Osteocyte (in vitro differentiated cells): Measurements from ENCODE around the gene SPRR1B. TPM values are rescaled to one million over a fixed set of nuclear protein-coding genes. Genes with fewer than 3 reads are reported as not detected.

Source experiments
- DNase-seq: peaks from one replicate; pipeline ENCODE4 v3.0.0; 2021; ENCODE audit warnings: mixed read lengths; ENCODE audit not compliant: unreplicated experiment; ENCODE audit errors: extremely low spot score
- H3K27ac Mint-ChIP-seq: one replicate; pipeline ENCODE4 v1.8.0; 2021; ENCODE audit warnings: mild to moderate bottlenecking, mixed read lengths; ENCODE audit not compliant: unreplicated experiment
- H3K27me3 Mint-ChIP-seq: one replicate; pipeline ENCODE4 v1.8.0; 2021; ENCODE audit warnings: mixed read lengths; ENCODE audit not compliant: unreplicated experiment
- H3K36me3 Mint-ChIP-seq: one replicate; pipeline ENCODE4 v1.8.0; 2021; ENCODE audit warnings: mixed read lengths; ENCODE audit not compliant: unreplicated experiment
- H3K4me1 Mint-ChIP-seq: one replicate; pipeline ENCODE4 v1.8.0; 2021; ENCODE audit warnings: mixed read lengths; ENCODE audit not compliant: unreplicated experiment
- H3K4me3 Mint-ChIP-seq: one replicate; pipeline ENCODE4 v1.8.0; 2021; ENCODE audit warnings: mild to moderate bottlenecking, moderate library complexity, mixed read lengths; ENCODE audit not compliant: unreplicated experiment
- H3K9me3 Mint-ChIP-seq: one replicate; pipeline ENCODE4 v1.8.0; 2021; ENCODE audit warnings: mixed read lengths; ENCODE audit not compliant: unreplicated experiment
- CTCF ChIP-seq: fragments of 200-600 bp; sonication (generic); IDR thresholded peaks from 2 replicates; pipeline ENCODE4 v1.5.0; 2021; ENCODE audit warnings: antibody characterized with exemption, mild to moderate bottlenecking, moderate library complexity
- total RNA-seq: library from RNA; stranded (reverse); gene quantifications from 2 replicates; pipeline ENCODE4 v1.2.1, GENCODE V29; 2021

The SPRR1B gene
- total RNA-seq, 1 donor from 2014 or later: not detected

GRCh38 chr1:153072806-153073726 lies 42.1 kb downstream of the SPRR1B start:
- H3K4me1 Mint-ChIP-seq: no peaks in the 10 kb centered on the region
- TF ChIP-seq CTCF: no peak
- no peaks in the 10 kb centered on the region for H3K36me3 Mint-ChIP-seq
- no peak for DNase-seq
- H3K4me3 Mint-ChIP-seq: no peak overlapping the region
- no peak overlapping the region for H3K27ac Mint-ChIP-seq
- H3K9me3 Mint-ChIP-seq: no peaks in the 10 kb centered on the region
- no peaks in the 10 kb centered on the region for H3K27me3 Mint-ChIP-seq

- DNase-seq: no peak
- no peak overlapping the region for H3K4me3 Mint-ChIP-seq
- no peaks in the 10 kb centered on the region for H3K36me3 Mint-ChIP-seq
- H3K9me3 Mint-ChIP-seq: peaks cover 5% of the 10 kb centered on the region
- no peaks in the 10 kb centered on the region for H3K4me1 Mint-ChIP-seq
- TF ChIP-seq CTCF: no peak
- no peak overlapping the region for H3K27ac Mint-ChIP-seq
- H3K27me3 Mint-ChIP-seq: no peaks in the 10 kb centered on the region
Observed at GRCh38 chr1:153081736-153082135, 50.7 kb downstream of the SPRR1B start.

Other genes starting within 250 kb of the SPRR1B start
- gene LCE1E, start 244.9 kb upstream of the SPRR1B start, total RNA-seq: not detected in 2 replicates
- not detected in 2 replicates for gene LCE1D, start 234.5 kb upstream of the SPRR1B start, total RNA-seq
- gene LCE1C, start 224.6 kb upstream of the SPRR1B start, total RNA-seq: not detected in 2 replicates
- not detected in 2 replicates for gene LCE1B, start 219.2 kb upstream of the SPRR1B start, total RNA-seq
- gene LCE1A, start 203.7 kb upstream of the SPRR1B start, total RNA-seq: not detected in 2 replicates
- not detected in 2 replicates for gene LCE6A, start 188.3 kb upstream of the SPRR1B start, total RNA-seq
- gene LCE7A, start 171.2 kb upstream of the SPRR1B start, total RNA-seq: not detected in 2 replicates
- gene SMCP, start 152.9 kb upstream of the SPRR1B start, total RNA-seq: not detected in 2 replicates
- gene IVL, start 122.7 kb upstream of the SPRR1B start, total RNA-seq: not detected in 2 replicates
- gene SPRR5, start 84.0 kb upstream of the SPRR1B start, total RNA-seq: not detected in 2 replicates
- gene SPRR4, start 60.6 kb upstream of the SPRR1B start, total RNA-seq: not detected in 2 replicates
- gene SPRR1A, start 47.1 kb upstream of the SPRR1B start, total RNA-seq: not detected in 2 replicates
- gene SPRR3, start 29.5 kb upstream of the SPRR1B start, total RNA-seq: not detected in 2 replicates
- gene SPRR2D, start 9.9 kb downstream of the SPRR1B start, total RNA-seq: not detected in 2 replicates
- not detected in 2 replicates for gene SPRR2A, start 26.3 kb downstream of the SPRR1B start, total RNA-seq
- not detected in 2 replicates for gene SPRR2B, start 40.4 kb downstream of the SPRR1B start, total RNA-seq
- gene SPRR2E, start 63.3 kb downstream of the SPRR1B start, total RNA-seq: not detected in 2 replicates
- gene SPRR2F, start 82.3 kb downstream of the SPRR1B start, total RNA-seq: not detected in 2 replicates
- not detected in 2 replicates for gene SPRR2G, start 119.7 kb downstream of the SPRR1B start, total RNA-seq
- not detected in 2 replicates for gene LELP1, start 172.2 kb downstream of the SPRR1B start, total RNA-seq
- gene PRR9, start 186.4 kb downstream of the SPRR1B start, total RNA-seq: not detected in 2 replicates
- not detected in 2 replicates for gene LORICRIN, start 228.5 kb downstream of the SPRR1B start, total RNA-seq